Kidney (tissue), 14 donors: ENCODE results near the gene CCDC57. TPM values are rescaled to one million over a fixed set of nuclear protein-coding genes. Genes with fewer than 3 reads are reported as not detected.
A peak's percentile ranks its signal among the peaks of the same experiment; 100 is the strongest.

Source experiments
- DNase-seq, 5 donors: peaks; one replicate each; pipeline ENCODE4 v3.0.0-alpha.2; 2013 to 2020
- FAIRE-seq: peaks from 2 replicates; lab custom pipeline; 2012; peaks lifted over from hg19 to GRCh38; lab: Jason Lieb, UNC
- H3K27ac ChIP-seq, 2 donors: one replicate each; pipeline ENCODE4 v1.7.0; 2013; ENCODE audit warnings: low read depth in 2 of 2, low read length in 2 of 2, inconsistent platforms in 1 of 2
- H3K27me3 ChIP-seq: one replicate; pipeline ENCODE4 v1.7.1; 2013; ENCODE audit warnings: low read length, inconsistent platforms; ENCODE audit not compliant: control insufficient read depth, insufficient read depth
- H3K36me3 ChIP-seq, 3 donors: one replicate each; pipeline versions ENCODE4 v1.7.0 to v1.7.1; 2013; ENCODE audit warnings: low read length in 3 of 3, control low read depth in 1 of 3, inconsistent platforms in 1 of 3; ENCODE audit not compliant: insufficient read depth in 3 of 3, control insufficient read depth in 2 of 3
- H3K4me1 ChIP-seq, 3 donors: one replicate each; pipeline versions ENCODE4 v1.7.0 to v1.7.1; 2013; ENCODE audit warnings: low read length in 3 of 3, inconsistent platforms in 1 of 3, low read depth in 1 of 3; ENCODE audit not compliant: control insufficient read depth in 2 of 3, insufficient read depth in 2 of 3
- H3K4me3 ChIP-seq, 3 donors: one replicate each; pipeline versions ENCODE4 v1.7.0 to v1.8.1; 2013; ENCODE audit warnings: low read length in 3 of 3, control low read depth in 1 of 3, inconsistent platforms in 1 of 3
- H3K9ac ChIP-seq, 3 donors: one replicate each; pipeline versions ENCODE4 v1.7.0 to v1.7.1; 2013; ENCODE audit warnings: low read length in 3 of 3, control low read depth in 1 of 3, inconsistent platforms in 1 of 3
- H3K9me3 ChIP-seq, 3 donors: one replicate each; pipeline versions ENCODE4 v1.7.0 to v1.7.1; 2013; ENCODE audit warnings: low read length in 3 of 3, control low read depth in 1 of 3, inconsistent platforms in 1 of 3; ENCODE audit not compliant: control insufficient read depth in 2 of 3, insufficient read depth in 1 of 3
- intact Hi-C: fragments of 100-400 bp; cut with DNase I; formaldehyde crosslinking; loops from one replicate; pipeline ENCODE4 v1.11.1; 2022
- polyA plus RNA-seq: library from polyadenylated mRNA; stranded (reverse); fragments of 350-450 nt; fragmentation: Illumina TruSeq; extraction: RNeasy Lipid Tissue Mini Kit (QIAGEN cat#74804); gene quantifications from one replicate; pipeline ENCODE4 v1.2.3, GENCODE V29; 2014; ENCODE audit warnings: low read depth, low replicate concordance; ENCODE audit not compliant: insufficient read depth
- total RNA-seq: library from RNA; stranded (reverse); fragmentation: NEBNext Ultra II Directional; extraction: Animal tissue kit (Norgen Biotek cat#: 25700); gene quantifications from one replicate; pipeline ENCODE4 v1.2.1, GENCODE V29; 2021
- TF ChIP-seq, protein P1 (sequence below): IDR thresholded peaks from 3 replicates; pipeline ENCODE4 v1.5.1; 2012; ENCODE audit warnings: mild to moderate bottlenecking, moderate library complexity, borderline replicate concordance; ENCODE audit not compliant: insufficient read depth; ENCODE audit errors: extremely low read depth
- donor health status: control.
- donor health status: control.
- donor health status: control.
- donor health status: control.
- donor health status: control.
- donor health status: DM: yes; HTN: yes; CAD: no.
- donor health status: Normal renal cell carcinoma (clear cell type).

Gene CCDC57
- total and polyA plus RNA-seq, 2 donors from 2014 or later = 46.7 to 79.4 TPM

DNA sequence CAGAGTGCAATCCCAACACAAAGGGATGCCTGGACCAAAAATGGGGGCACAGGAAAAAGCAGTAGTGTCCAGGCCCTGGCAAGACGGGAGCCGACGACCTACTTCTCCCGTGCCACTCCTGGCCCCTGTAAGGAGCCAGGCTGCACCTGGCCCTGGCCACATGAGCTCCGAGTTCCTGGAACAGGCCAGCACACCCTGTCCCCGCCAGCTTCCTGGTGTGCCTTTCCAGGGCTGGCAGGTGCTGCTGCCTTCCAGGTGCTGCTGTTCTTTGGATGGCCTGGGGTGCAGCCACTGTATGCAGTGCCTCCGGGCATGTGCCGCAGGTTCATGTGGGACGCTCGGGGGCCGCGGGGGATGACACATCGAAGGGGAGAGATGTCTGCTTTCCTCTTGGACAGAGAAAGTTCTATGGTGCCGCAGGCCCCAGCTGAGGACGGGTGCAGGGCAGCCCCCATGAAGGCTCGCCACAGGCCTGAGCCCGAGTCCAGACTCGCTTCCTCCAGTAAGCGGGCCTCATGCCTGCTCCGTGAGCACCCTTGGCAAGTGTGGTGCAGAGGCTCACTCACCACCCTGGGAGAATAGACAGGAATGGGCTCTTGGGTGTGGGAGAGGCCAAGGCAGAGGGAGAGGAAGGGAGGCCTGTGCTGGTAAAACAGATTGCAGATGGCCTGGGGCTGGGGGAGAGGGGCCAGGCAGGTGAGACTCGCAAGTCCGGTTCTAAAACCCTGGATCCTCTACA, 59.9 kb downstream of the CCDC57 start:
- Histone ChIP-seq H3K9me3 (no peaks in the 10 kb centered on the region), H3K9ac (no peak overlapping the region), H3K4me3 (no peak overlapping the region), H3K27me3 (no peaks in the 10 kb centered on the region), H3K27ac (no peak overlapping the region), H3K4me1 (no peaks in the 10 kb centered on the region), H3K36me3 (peaks cover 0 to 6% (median 2%) of the 10 kb centered on the region in 3 donors)
- TF ChIP-seq, protein P1, sequence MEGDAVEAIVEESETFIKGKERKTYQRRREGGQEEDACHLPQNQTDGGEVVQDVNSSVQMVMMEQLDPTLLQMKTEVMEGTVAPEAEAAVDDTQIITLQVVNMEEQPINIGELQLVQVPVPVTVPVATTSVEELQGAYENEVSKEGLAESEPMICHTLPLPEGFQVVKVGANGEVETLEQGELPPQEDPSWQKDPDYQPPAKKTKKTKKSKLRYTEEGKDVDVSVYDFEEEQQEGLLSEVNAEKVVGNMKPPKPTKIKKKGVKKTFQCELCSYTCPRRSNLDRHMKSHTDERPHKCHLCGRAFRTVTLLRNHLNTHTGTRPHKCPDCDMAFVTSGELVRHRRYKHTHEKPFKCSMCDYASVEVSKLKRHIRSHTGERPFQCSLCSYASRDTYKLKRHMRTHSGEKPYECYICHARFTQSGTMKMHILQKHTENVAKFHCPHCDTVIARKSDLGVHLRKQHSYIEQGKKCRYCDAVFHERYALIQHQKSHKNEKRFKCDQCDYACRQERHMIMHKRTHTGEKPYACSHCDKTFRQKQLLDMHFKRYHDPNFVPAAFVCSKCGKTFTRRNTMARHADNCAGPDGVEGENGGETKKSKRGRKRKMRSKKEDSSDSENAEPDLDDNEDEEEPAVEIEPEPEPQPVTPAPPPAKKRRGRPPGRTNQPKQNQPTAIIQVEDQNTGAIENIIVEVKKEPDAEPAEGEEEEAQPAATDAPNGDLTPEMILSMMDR = no peak
- FAIRE-seq (no peak), DNase-seq (peak in 1 of 5 donors; percentile 54)
- intact Hi-C loops = loop anchor here (10.0 kb wide), 1 partner anchor 118 kb away; the partner anchor contains the start of genes DCXR and RAC3

DNA sequence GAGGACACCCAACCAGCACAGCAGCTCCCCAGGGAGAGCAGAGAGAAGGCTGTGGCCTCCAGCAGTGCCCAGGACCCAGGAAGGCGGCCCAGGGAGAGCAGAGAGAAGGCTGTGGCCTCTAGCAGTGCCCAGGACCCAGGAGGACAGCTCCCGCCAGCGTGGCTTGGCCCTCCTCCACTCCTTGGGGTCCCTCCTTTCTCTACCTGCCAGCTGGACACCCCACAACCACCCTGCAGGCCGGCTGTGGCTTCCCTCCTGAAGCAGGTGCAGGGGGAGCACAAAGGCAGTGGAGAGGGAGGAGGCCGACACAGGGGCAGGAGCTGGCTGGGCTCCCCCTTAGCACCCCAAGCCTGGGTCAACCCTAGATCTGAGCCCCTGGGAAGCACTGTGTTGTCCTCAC, 60.5 kb downstream of the CCDC57 start:
- intact Hi-C loops = loop anchor here (10.0 kb wide), 1 partner anchor 117 kb away; the partner anchor contains the start of genes DCXR and RAC3
- Histone ChIP-seq H3K36me3 (peaks cover 0 to 6% (median 2%) of the 10 kb centered on the region in 3 donors), H3K27me3 (no peaks in the 10 kb centered on the region), H3K4me3 (no peak overlapping the region), H3K27ac (no peak overlapping the region), H3K9ac (no peak overlapping the region), H3K4me1 (no peaks in the 10 kb centered on the region), H3K9me3 (no peaks in the 10 kb centered on the region)
- DNase-seq (peak in 1 of 5 donors; percentile 58), FAIRE-seq (no peak)
- TF ChIP-seq, protein P1 = no peak

DNA sequence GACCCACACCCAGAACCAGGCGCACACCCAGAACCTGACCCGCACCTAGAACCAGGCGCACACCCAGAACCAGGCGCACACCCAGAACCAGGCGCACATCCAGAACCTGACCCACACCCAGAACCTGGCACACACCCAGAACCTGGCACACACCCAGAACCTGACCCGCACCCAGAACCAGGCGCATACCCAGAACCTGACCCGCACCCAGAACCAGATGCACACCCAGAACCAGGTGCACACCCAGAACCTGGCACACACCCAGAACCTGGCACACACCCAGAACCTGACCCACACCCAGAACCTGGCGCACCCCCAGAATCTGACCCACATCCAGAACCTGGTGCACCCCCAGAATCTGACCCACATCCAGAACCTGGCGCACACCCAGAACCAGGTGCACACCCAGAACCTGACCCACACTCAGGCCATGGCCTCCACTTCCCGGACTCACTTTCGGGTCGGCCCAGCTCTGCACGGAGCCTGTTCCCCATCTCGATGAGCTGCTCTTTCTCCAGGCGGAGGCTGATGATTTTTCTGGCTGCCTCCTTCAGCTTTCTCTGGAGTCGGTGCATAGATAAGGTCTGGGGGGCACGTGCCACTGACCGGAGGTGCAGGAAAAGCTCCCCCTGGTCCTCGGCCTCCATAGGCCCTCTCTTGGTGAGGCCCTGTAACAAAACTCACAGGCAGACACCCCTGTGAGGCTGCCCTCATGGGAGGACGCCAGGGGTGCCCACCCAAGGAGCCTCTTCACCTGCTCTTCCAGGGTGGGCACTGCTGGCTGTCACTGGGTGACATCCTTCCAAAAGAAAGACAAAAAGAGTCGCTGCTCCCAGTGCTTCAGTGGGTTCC, 61.3 kb downstream of the CCDC57 start:
- H3K4me3 ChIP-seq = no peak overlapping the region
- H3K9ac ChIP-seq = no peak overlapping the region
- no peaks in the 10 kb centered on the region for H3K9me3 ChIP-seq
- peaks cover 2 to 6% (median 2%) of the 10 kb centered on the region in 3 donors for H3K36me3 ChIP-seq
- no peaks in the 10 kb centered on the region for H3K27me3 ChIP-seq
- H3K27ac ChIP-seq = no peak overlapping the region
- FAIRE-seq (no peak), DNase-seq (peak in 1 of 5 donors; percentile 69)
- TF ChIP-seq, protein P1 = no peak
- intact Hi-C loops = loop anchor here (10.0 kb wide), 1 partner anchor 117 kb away; the partner anchor contains the start of genes DCXR and RAC3
- H3K4me1 ChIP-seq = no peaks in the 10 kb centered on the region
